K562 (cell line): ENCODE results near the gene RAVER2.

ENCODE experiments used
- CBX1 ChIP-seq: sonication (generic); IDR thresholded peaks from 2 replicates; pipeline ENCODE4 v1.6.1; 2016; ENCODE audit warnings: antibody characterized with exemption, low read depth, mild to moderate bottlenecking
- CEBPG ChIP-seq, 3 experiments: fragments of 200-800 bp in 1 of 3; sonication (Bioruptor generic) in 1 of 3; sonication (generic) in 1 of 3; formaldehyde crosslinking in 1 of 3; IDR thresholded peaks in 2 of 3; conservative IDR thresholded peaks in 1 of 3; 2 replicates each; pipeline versions ENCODE4 v1.6.1 to v1.8.0; 2016 to 2022; ENCODE audit warnings: missing compliant biosample characterization in 2 of 3, missing genetic modification characterization in 2 of 3, mild to moderate bottlenecking in 1 of 3, missing genetic modification reagents in 1 of 3
- CREBBP ChIP-seq: IDR thresholded peaks from one replicate; pipeline ENCODE4 v1.6.1; 2012; ENCODE audit warnings: low read depth, mild to moderate bottlenecking, control low read depth, inconsistent platforms, low read length
- FOXM1 ChIP-seq, 2 experiments: fragments of 450-650 bp in 1 of 2; sonication (generic) in 1 of 2; formaldehyde crosslinking in 1 of 2; IDR thresholded peaks; 2 replicates each; pipeline versions ENCODE4 v1.6.1 to v1.9.0; 2017 to 2022; ENCODE audit warnings: low read depth in 2 of 2, mild to moderate bottlenecking in 2 of 2, missing genetic modification reagents in 1 of 2, moderate library complexity in 1 of 2
- KLF1 ChIP-seq: fragments of 450-650 bp; IDR thresholded peaks from 2 replicates; pipeline ENCODE4 v1.6.1; 2016; ENCODE audit warnings: missing genetic modification characterization, missing compliant biosample characterization
- POLR2A ChIP-seq: fragments of 450-650 bp; conservative IDR thresholded peaks from 2 replicates; pipeline ENCODE4 v1.6.1; 2016
- SP1 ChIP-seq: sonication (generic); formaldehyde crosslinking; IDR thresholded peaks from 2 replicates; pipeline ENCODE4 v1.8.1; 2022; ENCODE audit warnings: mild to moderate bottlenecking, missing genetic modification reagents
- ZNF274 ChIP-seq: IDR thresholded peaks from 2 replicates; pipeline ENCODE4 v1.6.1; 2011; ENCODE audit warnings: low read depth, mild to moderate bottlenecking, low read length, moderate library complexity, borderline replicate concordance
- ZNF445 ChIP-seq: fragments of 250-450 bp; sonication (Bioruptor Pico); IDR thresholded peaks from 2 replicates; pipeline ENCODE4 v1.4.0; 2020; ENCODE audit warnings: low read depth, mild to moderate bottlenecking, moderate library complexity
- ZNF766 ChIP-seq: fragments of 200-800 bp; sonication (Bioruptor generic); conservative IDR thresholded peaks from 2 replicates; pipeline ENCODE4 v1.6.1; 2016; ENCODE audit warnings: missing genetic modification characterization, missing compliant biosample characterization
- TF ChIP-seq, protein P1 (sequence below), 3 experiments: IDR thresholded peaks in 2 of 3; conservative IDR thresholded peaks in 1 of 3; 2 replicates each; pipeline ENCODE4 v1.5.1; 2011 to 2012; ENCODE audit warnings: low read length in 3 of 3, mild to moderate bottlenecking in 3 of 3, control low read depth in 2 of 3, improper control_type of control experiment in 1 of 3, inconsistent platforms in 1 of 3, low read depth in 1 of 3, mixed read lengths in 1 of 3, moderate library complexity in 1 of 3; ENCODE audit not compliant: insufficient read depth in 2 of 3
- TF ChIP-seq, protein P2 (sequence below): fragments of 200-800 bp; sonication (Bioruptor generic); IDR thresholded peaks from 2 replicates; pipeline ENCODE4 v1.6.1; 2017; ENCODE audit warnings: missing genetic modification characterization, missing compliant biosample characterization

DNA sequence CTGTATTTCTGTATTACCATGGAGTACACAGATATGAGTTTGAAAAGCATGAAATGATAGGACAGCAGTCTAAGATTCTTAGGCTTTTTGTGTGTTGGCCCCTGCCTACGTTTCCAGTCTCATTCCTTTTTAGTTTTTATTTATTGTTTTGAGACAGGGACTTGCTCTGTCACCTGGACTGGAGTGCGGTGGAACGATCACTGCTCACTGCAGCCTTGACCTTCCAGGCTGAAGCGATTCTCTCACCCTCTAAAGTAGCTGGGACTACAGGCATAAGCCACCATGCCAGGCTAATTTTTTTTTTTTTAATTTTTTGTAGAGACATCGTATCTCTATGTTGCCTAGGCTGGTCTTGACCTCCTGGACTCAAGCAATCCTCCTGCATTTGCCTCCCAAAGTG, 3.8 kb downstream of the RAVER2 start:
- TF ChIP-seq POLR2A = no peak
- no peak for TF ChIP-seq CEBPG (CRISPR knock-in tag; IDR thresholded peaks at IDR 0.05)
- no peak for TF ChIP-seq CEBPG (tag; conservative IDR thresholded peaks at IDR 0.05 in 1 of 2, IDR thresholded peaks at IDR 0.05 in 1 of 2)
- no peak for TF ChIP-seq CREBBP
- TF ChIP-seq, protein P1, sequence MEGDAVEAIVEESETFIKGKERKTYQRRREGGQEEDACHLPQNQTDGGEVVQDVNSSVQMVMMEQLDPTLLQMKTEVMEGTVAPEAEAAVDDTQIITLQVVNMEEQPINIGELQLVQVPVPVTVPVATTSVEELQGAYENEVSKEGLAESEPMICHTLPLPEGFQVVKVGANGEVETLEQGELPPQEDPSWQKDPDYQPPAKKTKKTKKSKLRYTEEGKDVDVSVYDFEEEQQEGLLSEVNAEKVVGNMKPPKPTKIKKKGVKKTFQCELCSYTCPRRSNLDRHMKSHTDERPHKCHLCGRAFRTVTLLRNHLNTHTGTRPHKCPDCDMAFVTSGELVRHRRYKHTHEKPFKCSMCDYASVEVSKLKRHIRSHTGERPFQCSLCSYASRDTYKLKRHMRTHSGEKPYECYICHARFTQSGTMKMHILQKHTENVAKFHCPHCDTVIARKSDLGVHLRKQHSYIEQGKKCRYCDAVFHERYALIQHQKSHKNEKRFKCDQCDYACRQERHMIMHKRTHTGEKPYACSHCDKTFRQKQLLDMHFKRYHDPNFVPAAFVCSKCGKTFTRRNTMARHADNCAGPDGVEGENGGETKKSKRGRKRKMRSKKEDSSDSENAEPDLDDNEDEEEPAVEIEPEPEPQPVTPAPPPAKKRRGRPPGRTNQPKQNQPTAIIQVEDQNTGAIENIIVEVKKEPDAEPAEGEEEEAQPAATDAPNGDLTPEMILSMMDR (IDR thresholded peaks at IDR 0.05 in 2 of 3, conservative IDR thresholded peaks at IDR 0.05 in 1 of 3; ENCODE audit: insufficient read depth in 2 of 3, low read depth in 1 of 3, low read length in 3 of 3) = no peak
- no peak for TF ChIP-seq ZNF766 (CRISPR knock-in tag)
- no peak for TF ChIP-seq SP1
- no peak for TF ChIP-seq KLF1 (tag)
- TF ChIP-seq ZNF445 = no peak
- TF ChIP-seq FOXM1 (IDR thresholded peaks at IDR 0.05; ENCODE audit: low read depth) = no peak
- no peak for TF ChIP-seq FOXM1 (CRISPR knock-in tag; IDR thresholded peaks at IDR 0.05; ENCODE audit: low read depth)
- TF ChIP-seq ZNF274 = no peak
- TF ChIP-seq, protein P2, sequence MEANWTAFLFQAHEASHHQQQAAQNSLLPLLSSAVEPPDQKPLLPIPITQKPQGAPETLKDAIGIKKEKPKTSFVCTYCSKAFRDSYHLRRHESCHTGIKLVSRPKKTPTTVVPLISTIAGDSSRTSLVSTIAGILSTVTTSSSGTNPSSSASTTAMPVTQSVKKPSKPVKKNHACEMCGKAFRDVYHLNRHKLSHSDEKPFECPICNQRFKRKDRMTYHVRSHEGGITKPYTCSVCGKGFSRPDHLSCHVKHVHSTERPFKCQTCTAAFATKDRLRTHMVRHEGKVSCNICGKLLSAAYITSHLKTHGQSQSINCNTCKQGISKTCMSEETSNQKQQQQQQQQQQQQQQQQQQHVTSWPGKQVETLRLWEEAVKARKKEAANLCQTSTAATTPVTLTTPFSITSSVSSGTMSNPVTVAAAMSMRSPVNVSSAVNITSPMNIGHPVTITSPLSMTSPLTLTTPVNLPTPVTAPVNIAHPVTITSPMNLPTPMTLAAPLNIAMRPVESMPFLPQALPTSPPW (CRISPR knock-in tag) = no peak
- no peak for TF ChIP-seq CBX1
